Myocyte (in vitro differentiated cells): ENCODE results near the gene TCEA2. TPM values are rescaled to one million over a fixed set of nuclear protein-coding genes. Genes with fewer than 3 reads are reported as not detected.
A peak's percentile ranks its signal among the peaks of the same experiment; 100 is the strongest.

Source experiments
- DNase-seq: peaks from one replicate; pipeline ENCODE4 v3.0.0-alpha.2; 2012; ENCODE audit warnings: low read depth
- total RNA-seq: library from RNA; depleted of rRNA; stranded (reverse); fragments of >200 nt; gene quantifications from 2 replicates; pipeline ENCODE4 v1.2.3, GENCODE V29; 2014

The TCEA2 gene
- total RNA-seq, 1 donor from 2014 or later, result 21.6 TPM

DNA sequence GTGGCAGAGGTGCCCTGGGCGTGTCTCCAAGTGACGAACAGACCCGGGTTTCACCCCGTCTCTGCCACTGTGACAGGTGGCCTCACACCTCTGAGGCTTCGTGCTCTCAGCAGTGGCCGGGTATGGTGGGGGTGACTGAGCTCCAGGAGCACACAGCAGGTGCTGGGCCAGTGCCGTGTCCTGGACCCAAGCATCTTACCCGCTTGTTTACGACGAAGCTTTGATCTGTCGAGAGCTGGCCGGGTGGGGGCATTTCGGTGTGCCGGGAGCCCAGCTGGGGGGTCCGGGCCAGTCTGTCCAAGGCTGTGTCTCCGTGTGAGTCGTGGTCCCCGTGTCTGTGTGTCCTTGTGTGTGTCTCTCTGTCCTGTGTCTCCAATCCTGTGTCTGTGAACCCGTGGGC is 28.3 kb downstream of the TCEA2 start:
- DNase-seq, result no peak

DNA sequence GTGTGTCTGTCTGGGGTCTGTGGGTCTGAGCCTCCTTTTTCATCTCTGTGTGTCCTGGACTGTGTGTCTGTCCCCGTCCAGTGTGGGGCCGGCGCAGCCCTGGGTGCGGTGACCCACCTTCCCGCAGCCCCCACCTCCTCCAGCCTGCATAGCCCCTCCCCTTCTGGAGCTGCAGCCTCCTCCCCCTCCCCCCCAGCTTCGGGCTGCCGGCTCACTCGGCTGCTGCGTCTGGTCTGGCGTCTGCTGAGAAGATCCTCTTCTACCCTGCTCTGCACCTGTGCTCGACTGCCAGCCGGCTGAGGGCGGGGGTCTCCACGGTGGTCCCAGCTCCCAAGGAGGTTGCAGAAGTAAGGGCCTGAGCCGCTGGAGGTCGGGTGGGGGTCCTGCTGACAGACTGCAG is 28.8 kb downstream of the TCEA2 start:
- no peak for DNase-seq

DNA sequence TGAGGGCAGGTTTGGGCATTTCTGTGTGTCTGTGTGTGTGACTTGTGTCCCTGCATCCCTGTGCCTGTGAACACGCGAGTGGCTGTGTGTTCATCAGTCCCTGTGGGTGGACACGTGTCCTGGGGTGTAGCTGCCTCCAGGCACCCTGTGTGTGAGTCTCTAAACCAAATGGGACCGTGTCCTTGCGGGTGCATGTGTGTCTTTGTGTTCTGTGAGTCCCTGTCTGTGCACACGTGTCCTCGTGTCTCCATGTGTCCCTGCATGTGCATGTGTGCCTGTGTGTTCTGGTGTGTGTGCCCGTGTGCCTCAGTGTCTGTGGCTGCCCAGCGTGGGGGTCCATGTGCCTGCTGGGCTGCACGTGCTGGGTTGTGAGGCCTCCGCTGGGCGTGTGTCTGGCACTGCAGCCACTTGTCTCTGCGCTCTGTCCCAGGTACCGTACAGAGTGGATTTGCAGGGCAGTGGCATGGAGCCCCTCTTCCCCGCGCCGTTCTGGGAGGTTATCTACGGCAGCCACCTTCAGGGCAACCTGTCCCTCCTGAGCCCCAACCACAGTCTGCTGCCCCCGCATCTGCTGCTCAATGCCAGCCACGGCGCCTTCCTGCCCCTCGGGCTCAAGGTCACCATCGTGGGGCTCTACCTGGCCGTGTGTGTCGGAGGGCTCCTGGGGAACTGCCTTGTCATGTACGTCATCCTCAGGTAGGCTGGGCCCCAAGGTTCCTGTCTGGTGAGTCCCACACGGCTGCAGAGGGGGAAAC is 29.4 kb downstream of the TCEA2 start:
- DNase-seq, result no peak

DNA sequence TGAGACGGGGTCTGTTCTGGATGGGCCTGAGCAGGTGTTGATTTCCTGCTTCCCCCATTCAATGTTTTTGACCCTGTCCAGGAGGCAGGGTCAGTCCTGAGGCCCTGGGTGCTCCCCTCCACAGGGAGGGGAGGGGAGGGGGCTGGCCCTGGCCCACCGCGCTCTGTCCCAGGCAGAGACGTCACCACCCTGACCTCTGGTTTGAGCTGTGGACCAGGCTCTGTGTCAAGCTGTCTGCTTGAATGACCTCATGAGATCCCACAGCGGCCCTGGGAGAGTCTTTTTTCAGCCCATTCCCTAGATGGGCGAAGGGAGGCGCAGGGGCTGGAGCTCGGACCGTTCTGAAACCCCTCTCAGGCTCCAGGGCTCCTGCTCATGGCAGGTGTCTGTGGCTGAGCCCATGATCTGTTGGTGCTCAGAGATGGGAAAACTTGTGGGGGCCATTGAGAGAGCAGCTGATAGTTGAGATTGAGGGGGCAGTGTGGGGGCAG is 30.1 kb downstream of the TCEA2 start:
- no peak for DNase-seq

DNA sequence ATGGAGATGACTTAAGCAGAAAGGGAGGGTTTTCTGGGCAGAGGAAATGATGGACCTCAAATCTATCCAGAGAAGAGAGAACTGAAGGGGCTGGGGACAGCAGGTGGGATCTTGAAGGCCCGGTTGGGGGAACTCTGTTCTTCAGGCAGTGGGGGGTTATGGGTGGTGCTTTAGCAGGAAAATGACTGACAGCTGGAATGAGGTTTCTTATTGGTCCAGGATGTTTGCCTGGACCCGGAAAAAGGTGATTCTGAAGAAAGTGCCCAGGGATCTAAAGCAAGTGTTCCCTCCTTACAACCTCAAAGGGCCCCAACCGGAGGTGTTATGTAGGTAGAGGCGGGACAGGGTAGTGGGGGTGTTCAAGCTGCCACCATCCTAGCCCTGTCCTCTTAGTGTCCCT is 32.5 kb downstream of the TCEA2 start:
- DNase-seq, result no peak

DNA sequence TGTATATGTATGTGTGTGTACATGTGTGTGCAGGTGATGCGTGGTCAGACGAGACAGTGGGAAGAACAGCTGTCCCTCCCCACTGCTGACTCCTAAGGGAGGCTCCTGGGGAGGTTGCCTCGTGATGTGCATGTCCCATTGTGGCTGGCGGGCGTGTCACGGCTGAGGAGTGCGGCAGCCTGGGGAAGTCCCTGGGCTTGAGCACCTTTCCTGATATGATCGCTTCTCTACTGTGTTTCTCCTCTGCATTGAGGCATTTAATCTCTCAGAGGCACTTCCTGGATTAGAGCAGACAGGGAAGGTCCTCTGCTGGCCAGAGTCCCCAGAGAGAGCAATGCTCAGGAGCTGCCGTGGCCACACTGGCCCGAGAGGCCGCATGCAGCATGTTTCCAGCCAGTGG is 32.9 kb downstream of the TCEA2 start:
- no peak for DNase-seq

DNA sequence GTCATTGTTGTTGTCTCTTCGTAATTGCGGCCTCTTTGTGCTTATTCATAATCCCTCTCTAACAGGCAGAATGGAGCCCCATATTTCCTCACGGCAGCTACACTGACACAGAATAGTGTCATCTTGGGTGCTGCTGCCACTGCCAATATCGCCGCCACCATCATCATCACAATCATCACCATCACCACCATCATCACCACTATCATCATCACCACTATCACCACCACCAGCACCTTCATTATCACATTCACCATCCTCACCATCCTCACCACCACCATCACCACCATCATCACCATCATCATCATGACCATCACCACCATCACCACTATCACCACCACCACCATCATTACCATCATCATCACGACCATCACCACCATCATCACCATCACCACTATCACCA is 33.5 kb downstream of the TCEA2 start:
- no peak for DNase-seq

DNA sequence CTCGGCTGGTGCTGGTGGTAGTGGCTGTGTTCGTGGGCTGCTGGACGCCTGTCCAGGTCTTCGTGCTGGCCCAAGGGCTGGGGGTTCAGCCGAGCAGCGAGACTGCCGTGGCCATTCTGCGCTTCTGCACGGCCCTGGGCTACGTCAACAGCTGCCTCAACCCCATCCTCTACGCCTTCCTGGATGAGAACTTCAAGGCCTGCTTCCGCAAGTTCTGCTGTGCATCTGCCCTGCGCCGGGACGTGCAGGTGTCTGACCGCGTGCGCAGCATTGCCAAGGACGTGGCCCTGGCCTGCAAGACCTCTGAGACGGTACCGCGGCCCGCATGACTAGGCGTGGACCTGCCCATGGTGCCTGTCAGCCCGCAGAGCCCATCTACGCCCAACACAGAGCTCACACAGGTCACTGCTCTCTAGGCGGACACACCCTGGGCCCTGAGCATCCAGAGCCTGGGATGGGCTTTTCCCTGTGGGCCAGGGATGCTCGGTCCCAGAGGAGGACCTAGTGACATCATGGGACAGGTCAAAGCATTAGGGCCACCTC is 35.5 kb downstream of the TCEA2 start:
- DNase-seq, result no peak

DNA sequence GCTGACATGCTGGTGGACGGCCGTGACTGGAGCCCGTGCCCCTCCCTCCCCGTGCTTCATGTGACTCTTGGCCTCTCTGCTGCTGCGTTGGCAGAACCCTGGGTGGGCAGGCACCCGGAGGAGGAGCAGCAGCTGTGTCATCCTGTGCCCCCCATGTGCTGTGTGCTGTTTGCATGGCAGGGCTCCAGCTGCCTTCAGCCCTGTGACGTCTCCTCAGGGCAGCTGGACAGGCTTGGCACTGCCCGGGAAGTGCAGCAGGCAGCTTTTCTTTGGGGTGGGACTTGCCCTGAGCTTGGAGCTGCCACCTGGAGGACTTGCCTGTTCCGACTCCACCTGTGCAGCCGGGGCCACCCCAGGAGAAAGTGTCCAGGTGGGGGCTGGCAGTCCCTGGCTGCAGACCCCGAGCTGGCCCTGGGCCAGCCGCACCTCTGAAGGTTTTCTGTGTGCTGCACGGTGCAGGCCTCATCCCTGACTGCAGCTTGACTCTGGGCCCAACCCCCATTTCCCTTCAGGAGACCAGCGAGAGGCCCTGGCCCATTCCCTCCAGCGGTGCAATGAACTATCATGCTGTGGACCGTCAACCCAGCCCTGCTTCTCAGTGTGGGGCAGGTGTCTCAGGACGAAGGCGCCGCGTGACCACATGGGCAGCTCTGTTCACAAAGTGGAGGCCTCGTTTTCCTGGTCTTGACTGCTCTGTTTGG is 36.2 kb downstream of the TCEA2 start:
- DNase-seq, result peak; percentile 60

DNA sequence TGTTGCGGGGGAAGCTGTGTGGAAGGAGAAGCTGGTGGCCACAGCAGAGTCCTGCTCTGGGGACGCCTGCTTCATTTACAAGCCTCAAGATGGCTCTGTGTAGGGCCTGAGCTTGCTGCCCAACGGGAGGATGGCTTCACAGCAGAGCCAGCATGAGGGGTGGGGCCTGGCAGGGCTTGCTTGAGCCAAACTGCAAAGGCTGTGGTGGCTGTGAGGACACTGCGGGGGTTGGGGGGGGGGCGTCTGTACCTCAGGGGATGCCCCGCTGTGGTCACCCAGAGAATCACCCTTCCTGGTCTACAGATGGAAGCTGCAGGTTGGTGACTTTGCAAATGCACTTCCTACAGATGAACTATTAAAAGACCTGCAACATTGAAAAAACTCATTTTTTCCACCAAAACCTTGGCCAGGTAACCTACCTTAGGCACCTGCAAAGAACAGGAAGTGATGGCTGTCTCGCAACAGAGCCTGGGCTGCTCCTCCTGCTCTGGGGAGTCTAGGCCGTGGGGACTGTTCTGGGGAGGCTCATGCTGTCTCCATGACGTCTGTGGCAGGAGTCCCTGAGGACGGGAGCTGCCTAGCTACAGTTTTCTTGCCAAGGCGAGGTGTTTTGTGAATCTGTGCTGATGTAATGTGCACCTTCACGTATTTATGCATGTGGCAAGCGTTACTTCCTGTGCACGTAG is 37.0 kb downstream of the TCEA2 start:
- no peak for DNase-seq

DNA sequence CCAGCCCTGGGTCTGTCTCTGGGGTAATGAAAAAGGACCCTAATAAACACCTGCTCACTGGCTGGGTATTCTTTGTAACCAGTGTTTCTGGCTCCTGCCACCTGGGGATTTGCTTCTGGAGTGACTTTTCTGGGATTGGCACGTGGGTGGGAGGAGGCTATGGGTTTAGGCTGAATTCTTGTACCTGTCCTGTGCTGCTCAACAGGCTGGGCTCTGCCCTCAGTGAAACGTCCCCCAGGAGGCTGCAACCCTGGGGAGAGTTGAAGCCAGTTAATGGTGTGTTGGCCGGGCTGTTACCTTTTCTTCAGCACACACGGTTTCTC is 37.5 kb downstream of the TCEA2 start:
- DNase-seq, result no peak

DNA sequence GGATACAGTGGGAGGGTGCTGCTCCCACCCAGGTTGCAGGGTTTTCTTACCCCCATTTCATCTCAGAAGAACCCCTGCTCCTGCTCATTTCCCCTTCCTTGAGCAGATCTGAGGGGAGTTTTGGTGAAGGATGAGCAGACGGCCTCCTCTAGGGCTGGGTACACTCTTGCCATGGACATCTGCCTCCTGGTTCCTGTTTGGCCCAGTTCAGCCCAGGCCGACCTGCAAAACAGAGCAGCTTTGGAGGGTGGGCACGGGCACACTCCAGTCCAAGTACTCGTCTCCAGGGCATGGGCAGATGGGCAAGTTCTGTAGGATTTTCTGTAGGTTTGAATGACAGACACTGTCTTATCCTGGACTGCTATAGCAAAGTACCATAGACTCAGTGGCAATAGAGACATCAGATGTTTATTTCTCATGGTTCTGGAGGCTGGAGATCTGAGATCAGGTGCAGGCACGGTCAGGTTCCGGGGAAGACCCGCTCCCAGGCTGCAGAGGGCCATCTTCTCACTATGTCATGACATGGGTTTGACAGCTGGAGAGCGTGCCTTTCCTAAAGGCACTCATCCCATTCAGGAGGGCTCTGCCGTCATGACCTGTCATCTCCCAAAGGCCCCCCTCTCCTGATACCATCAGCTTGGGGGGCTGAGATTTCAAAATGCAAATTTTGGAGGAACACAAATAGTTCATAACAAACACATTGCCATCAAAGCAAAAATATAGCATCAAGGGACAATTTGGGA is 38.1 kb downstream of the TCEA2 start:
- DNase-seq, result no peak

DNA sequence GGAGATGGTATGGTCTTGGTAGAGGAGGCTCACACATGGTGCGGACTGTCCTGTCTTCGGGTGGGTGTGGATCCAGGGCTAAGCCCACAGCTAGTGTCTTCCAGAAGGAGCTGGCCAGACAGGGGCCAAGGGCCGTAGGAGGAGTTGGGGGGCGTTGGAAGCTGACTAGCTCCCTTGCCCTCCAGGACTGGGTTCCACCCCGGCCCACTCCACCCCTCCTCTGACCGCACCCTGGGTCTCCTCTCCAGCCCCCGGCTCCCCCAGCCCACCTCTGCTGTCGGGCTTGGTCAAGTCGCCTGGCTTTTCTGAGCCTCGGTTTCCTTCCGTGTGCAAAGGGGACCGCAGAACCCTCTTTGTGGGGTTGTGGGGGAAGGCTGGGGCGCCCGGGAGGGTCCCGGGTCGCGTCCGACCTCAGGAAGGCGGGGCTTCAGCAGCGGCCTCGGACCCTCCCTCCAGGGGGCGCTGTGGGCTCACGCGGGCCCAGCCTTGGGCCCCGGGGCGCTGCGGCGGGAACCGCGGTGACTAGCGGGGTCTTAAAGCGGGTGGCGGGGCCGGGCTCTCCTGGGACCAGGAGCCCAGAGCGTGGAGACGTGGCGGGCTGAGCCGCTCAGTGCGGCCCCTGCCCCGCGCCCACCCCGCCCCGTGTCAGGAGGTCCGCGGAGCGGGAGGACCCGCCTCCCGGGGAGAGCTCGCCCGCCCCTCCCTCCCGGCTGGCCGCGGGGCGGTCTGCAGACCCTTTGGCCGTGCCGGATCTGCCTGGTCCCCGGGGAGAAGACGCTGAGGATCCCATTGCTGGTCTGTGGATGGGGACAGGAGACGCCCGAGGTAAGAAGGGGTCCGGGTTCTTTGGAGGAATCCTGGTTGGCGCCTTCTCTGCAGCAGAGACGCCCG is 39.0 kb downstream of the TCEA2 start:
- DNase-seq, result no peak

DNA sequence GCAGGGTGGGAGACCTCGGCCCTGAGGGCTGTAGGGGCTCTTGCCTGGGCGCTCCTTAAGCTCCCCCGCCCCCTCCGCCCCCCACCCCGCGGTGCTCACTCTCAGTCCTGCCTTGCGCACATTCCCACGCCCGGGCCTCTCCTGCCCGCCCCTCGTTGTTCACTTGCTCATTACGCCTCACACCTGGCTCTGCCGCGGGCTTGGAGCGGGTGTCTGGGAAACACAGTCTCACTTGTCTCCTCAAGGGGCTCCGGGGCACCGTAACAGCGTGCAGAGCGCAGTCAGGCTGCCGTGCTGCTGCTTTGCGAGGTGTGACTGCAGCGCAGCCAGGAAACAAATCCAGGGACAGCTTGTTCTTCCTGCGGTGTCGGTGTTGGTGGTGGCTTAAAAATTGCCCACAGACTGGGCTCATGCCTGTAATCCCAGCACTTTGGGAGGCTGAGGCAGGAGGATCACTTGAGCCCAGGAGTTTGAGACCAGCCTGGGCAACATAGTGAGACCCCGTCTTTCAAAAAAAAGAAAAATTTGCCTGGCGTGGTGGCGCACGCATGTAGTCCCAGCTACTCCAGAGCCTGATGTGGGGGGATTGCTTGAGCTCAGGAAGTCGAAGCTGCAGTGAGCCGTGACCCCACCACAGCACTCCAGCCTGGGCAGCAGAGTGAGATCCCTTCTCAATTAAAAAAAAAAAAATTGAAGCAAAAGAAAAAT is 39.8 kb downstream of the TCEA2 start:
- DNase-seq, result no peak

DNA sequence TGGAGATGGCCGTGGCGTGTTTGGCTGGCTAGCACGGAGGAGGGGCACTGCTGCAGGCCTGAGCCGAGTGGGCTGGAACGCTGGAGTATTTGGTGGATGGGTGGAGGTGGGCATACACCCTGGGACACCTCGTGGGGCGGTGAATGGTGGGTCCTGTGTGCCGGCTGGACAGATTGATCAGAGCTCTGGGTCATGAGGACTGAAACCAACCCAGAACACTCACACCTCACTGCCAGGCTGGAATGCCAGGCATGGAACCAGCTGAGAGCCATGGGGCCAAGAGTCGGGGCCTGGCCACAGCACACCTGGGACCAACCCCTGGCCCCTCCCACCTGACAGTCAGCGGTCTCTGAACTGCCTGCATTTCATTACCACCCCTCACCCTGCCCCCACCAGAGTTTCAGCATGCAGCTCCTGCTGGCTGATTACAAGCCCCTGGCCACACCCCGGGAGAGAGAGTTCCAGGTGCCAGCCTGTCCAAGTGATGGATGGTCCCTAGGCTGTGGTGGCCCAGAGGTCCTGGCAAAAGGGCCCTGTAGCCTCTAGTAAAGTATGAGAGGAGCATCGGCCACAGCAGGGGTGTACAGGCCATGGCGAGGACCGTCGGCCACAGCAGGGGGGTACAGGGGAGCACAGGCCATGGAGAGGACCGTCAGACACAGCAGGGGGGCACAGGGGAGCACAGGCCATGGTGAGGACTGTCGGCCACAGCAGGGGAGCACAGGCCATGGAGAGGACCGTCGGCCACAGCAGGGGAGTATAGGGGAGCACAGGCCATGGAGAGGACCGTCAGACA is 41.1 kb downstream of the TCEA2 start:
- DNase-seq, result no peak

DNA sequence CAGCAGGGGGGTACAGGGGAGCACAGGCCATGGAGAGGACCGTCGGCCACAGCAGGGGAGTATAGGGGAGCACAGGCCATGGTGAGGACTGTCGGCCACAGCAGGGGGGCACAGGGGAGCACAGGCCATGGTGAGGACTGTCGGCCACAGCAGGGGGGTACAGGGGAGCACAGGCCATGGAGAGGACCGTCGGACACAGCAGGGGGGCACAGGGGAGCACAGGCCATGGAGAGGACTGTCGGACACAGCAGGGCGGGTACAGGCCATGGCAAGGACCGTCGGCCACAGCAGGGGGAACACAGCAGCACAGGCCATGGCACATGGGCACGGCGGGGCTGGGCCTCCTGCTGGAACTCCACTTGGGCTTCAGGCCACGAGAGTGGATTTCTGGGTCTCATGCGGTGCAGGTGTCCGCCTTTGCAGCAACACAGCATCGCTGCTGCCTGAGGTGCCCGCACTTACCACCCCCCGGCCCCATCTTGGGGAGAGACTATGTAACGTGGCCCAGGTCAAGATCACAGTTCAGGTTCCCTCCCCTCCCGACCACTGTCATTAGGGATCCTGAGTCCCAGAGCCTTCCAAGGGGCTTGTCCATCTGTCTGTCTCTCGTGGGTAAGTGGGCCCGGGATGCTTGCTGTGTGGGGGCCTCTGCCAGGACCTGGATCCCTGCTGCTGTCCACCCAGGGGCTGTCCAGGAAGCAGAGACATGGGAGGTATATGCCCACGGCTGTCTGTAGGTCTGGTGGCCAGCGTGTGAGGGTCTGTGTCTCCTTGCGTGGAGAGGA is 41.9 kb downstream of the TCEA2 start:
- no peak for DNase-seq

DNA sequence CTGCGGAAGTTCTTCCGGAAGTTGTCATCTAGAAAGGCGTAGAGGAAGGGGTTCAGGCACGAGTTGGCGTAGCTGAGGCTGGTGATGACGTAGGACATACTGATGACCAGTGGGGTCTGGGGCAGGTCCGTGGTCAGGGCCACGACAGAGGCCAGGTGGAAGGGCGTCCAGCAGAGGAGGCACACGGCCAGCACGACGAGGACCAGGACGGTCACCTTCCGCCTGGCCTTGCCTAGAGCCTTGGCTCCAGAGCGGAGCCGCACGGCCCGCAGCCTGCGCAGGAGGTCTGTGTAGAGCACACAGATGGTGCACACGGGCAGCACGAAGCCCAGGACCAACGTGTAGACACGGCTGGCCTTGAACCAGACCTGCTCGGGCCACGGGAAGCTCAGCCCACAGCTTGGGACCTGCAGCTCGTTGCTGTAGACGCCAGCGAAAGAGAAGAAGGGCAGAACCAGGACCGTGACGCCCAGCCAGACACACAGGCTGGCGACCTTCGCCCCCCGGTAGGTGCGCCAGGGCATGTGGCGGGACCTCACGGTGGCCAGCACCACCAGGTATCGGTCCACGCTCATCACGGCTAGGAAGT is 42.9 kb downstream of the TCEA2 start:
- DNase-seq, result no peak
